RWPE2 (cell line): ENCODE measurements around the gene TBCC.

Source experiments
- ATAC-seq: fragments of 200-7000 bp; cut with Tn5 transposase; 3 replicates; pipeline ENCODE4 v1.9.1; 2021; ENCODE audit warnings: low read depth
- DNase-seq: peaks from one replicate; pipeline ENCODE4 v3.0.0-alpha.2; 2020; ENCODE audit warnings: low spot score
- H3K27ac ChIP-seq: fragments of 450-650 bp; 2 replicates; pipeline ENCODE4 v1.5.1; 2017; ENCODE audit warnings: mild to moderate bottlenecking; ENCODE audit not compliant: poor library complexity, severe bottlenecking
- H3K27me3 ChIP-seq: fragments of 250-450 bp; sonication (Bioruptor Pico); 2 replicates; pipeline ENCODE4 v1.5.1; 2021; ENCODE audit warnings: mild to moderate bottlenecking, moderate library complexity; ENCODE audit not compliant: insufficient read depth, poor library complexity, severe bottlenecking
- H3K36me3 ChIP-seq: fragments of 250-450 bp; sonication (Bioruptor Pico); 2 replicates; pipeline ENCODE4 v1.5.1; 2020; ENCODE audit warnings: low read depth, mild to moderate bottlenecking, moderate library complexity
- H3K4me1 ChIP-seq: fragments of 250-450 bp; sonication (Bioruptor Pico); 2 replicates; pipeline ENCODE4 v1.5.1; 2021; ENCODE audit warnings: mild to moderate bottlenecking, moderate library complexity; ENCODE audit not compliant: insufficient read depth, poor library complexity, severe bottlenecking
- H3K4me3 ChIP-seq: fragments of 250-450 bp; sonication (Bioruptor Pico); 2 replicates; pipeline ENCODE4 v1.5.1; 2021; ENCODE audit warnings: mild to moderate bottlenecking, moderate library complexity; ENCODE audit not compliant: severe bottlenecking
- H3K9me3 ChIP-seq: fragments of 250-450 bp; sonication (Bioruptor Pico); 2 replicates; pipeline ENCODE4 v1.5.1; 2021; ENCODE audit warnings: mild to moderate bottlenecking, moderate library complexity; ENCODE audit not compliant: severe bottlenecking
- TF ChIP-seq, protein P1 (sequence below): fragments of 450-650 bp; IDR thresholded peaks from one replicate; pipeline ENCODE4 v1.5.1; 2017; ENCODE audit warnings: mild to moderate bottlenecking, moderate library complexity; ENCODE audit not compliant: poor library complexity, severe bottlenecking

TBCC gene

DNA sequence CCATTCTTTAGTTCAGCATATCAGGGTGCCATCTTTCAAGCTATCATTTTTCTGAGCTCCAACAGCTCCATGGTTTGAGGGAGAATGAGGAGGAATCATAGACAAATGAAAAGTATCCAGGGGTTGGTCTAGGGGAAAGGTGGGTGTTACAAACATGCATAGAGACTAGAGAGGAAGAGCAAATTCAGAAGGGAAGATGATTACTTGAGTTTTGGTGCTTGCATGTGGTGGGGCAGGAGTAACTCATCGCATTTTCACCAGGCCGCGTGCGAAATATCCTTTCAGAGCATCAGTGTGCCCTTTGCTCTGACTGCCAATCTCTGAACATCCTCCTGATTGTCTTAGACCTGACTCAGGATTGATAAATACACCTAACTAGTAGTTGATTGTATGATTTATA is 28.3 kb upstream of the TBCC start:
- TF ChIP-seq, protein P1, sequence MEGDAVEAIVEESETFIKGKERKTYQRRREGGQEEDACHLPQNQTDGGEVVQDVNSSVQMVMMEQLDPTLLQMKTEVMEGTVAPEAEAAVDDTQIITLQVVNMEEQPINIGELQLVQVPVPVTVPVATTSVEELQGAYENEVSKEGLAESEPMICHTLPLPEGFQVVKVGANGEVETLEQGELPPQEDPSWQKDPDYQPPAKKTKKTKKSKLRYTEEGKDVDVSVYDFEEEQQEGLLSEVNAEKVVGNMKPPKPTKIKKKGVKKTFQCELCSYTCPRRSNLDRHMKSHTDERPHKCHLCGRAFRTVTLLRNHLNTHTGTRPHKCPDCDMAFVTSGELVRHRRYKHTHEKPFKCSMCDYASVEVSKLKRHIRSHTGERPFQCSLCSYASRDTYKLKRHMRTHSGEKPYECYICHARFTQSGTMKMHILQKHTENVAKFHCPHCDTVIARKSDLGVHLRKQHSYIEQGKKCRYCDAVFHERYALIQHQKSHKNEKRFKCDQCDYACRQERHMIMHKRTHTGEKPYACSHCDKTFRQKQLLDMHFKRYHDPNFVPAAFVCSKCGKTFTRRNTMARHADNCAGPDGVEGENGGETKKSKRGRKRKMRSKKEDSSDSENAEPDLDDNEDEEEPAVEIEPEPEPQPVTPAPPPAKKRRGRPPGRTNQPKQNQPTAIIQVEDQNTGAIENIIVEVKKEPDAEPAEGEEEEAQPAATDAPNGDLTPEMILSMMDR = no peak
- H3K9me3 ChIP-seq = no peaks in the 10 kb centered on the region
- H3K4me1 ChIP-seq = peaks cover 9% of the 10 kb centered on the region
- H3K36me3 ChIP-seq = 0 out of 2 replicates have a peak, but pooled peaks cover 3% of the 10 kb centered on the region
- no peaks in the 10 kb centered on the region for H3K27me3 ChIP-seq
- H3K27ac ChIP-seq = no peak overlapping the region
- H3K4me3 ChIP-seq = no peak overlapping the region
- DNase-seq (no peak), ATAC-seq (no peak)

DNA sequence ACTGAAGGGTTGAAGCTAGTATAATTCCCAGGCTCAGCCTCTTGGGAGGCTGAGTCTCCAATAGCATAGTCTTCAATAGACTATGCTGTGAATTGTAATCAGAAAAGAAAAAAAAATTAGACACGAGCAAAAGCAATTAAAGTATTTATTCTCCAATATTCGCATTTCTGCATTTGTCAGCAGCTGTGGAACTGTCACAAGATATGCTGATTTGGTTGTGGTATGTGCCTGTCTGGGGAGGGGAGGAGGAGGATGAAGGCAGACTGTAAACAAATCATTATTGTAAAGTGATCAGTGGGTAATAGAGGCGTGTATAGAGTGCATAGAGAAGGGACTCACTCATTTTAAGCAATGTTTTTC is 25.8 kb upstream of the TBCC start:
- Histone ChIP-seq H3K36me3 (no peaks in the 10 kb centered on the region), H3K27ac (no peak overlapping the region), H3K4me1 (no peaks in the 10 kb centered on the region), H3K9me3 (no peaks in the 10 kb centered on the region), H3K4me3 (no peak overlapping the region), H3K27me3 (no peaks in the 10 kb centered on the region)
- ATAC-seq (no peak), DNase-seq (no peak)
- TF ChIP-seq, protein P1 = no peak

DNA sequence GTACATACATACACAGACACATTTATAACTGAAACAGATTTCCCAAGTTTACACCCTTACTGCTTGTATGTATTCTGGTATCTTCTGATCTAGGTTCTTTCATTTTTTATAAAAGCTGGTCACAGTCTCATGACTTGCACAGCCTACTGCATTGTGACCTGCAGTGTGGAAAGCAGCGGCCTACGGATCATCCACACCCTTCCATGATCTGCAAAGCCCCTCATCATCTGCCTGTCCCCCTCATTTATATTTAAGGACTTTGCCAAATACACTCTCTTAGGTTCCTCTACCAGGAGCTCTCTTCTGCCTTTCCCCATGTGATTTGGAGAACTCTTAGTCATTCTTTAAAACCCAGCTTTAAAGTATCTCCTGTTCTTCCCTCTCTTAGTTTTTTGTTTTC is 23.9 kb upstream of the TBCC start:
- no peak for DNase-seq
- TF ChIP-seq, protein P1 = no peak

DNA sequence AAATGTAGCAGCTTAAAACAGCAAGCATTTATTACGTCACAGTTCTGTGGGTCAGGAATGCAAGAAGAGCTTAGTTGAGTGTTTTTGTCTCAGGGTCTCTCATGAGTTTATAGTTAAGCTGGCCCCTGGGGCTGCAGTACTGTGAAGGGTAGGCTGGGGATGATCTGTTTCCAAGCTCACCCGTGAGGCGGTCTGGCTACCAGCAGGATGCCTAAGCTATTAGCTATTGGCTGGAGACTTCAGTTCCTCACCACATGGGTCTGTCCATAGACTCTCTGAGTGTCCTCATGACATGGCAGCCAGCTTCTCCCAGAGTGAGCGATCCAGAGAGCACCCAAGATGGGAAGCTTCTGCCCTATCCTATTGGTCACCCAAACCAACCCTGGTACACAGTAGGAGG is 23.1 kb upstream of the TBCC start:
- Histone ChIP-seq H3K4me1 (peaks cover 13% of the 10 kb centered on the region), H3K27ac (no peak overlapping the region), H3K27me3 (no peaks in the 10 kb centered on the region), H3K36me3 (no peaks in the 10 kb centered on the region), H3K4me3 (no peak overlapping the region), H3K9me3 (no peaks in the 10 kb centered on the region)
- ATAC-seq (no peak), DNase-seq (no peak)
- TF ChIP-seq, protein P1 = no peak

More for the DNA sequence above, 23.9 kb upstream of the TBCC start:
- ATAC-seq = no peak
- no peak overlapping the region for H3K4me3 ChIP-seq
- H3K36me3 ChIP-seq = no peaks in the 10 kb centered on the region
- H3K27ac ChIP-seq = no peak overlapping the region
- peaks cover 13% of the 10 kb centered on the region for H3K4me1 ChIP-seq
- H3K27me3 ChIP-seq = no peaks in the 10 kb centered on the region
- H3K9me3 ChIP-seq = no peaks in the 10 kb centered on the region

DNA sequence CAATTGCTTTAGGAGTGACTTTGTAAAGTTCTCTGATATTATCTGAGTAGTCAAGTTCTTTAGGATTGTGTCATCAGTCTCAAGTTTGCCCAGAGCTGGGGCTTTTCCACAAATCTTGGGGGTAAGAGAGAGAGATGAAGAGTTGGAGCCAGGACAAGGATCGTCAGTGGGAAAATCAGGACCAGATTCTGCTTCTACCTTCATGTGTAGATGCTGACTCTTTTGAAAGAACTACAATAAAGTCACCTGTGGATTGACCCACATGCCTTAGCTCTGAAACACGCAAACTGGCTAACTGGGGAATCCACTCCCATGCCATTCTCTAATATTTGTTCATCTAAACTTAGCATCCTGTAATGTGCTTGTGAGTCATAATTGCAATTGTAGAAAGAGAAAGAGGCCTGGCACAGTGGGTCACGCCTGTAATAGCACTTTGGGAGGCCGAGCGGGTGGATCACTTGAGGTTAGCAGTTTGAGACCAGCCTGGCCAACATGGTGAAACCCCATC is 20.3 kb upstream of the TBCC start:
- Histone ChIP-seq H3K4me1 (peaks cover 13% of the 10 kb centered on the region), H3K27ac (peak overlapping the region; percentile 51), H3K9me3 (no peaks in the 10 kb centered on the region), H3K27me3 (no peaks in the 10 kb centered on the region), H3K4me3 (no peak overlapping the region), H3K36me3 (no peaks in the 10 kb centered on the region)
- TF ChIP-seq, protein P1 = no peak
- DNase-seq = no peak
- peak; percentile 95 for ATAC-seq
